ENCODE measurements around the gene MBD5. TPM values are rescaled to one million over a fixed set of nuclear protein-coding genes. Genes with fewer than 3 reads are reported as not detected.

MBD5 gene
- total RNA-seq, 1 experiment from 2014 or later = 33.7 TPM

- TF ChIP-seq ATF1 (CRISPR knock-in tag; IDR thresholded peaks at IDR 0.05) (no peak), USF1 (CRISPR knock-in tag; IDR thresholded peaks at IDR 0.05) (no peak)
Measured at GRCh38 chr2:148515120-148515519, 494.2 kb downstream of the MBD5 start (continued).

GRCh38 chr2:148515976-148516375, 495.1 kb downstream of the MBD5 start:
- H3K4me3 Mint-ChIP-seq = no peak overlapping the region
- H3K36me3 Mint-ChIP-seq = no peaks in the 10 kb centered on the region
- no peak for DNase-seq (ENCODE audit: low spot score)
- CTCF ChIA-PET = no interaction called here
- peaks cover 18% of the 10 kb centered on the region for H3K4me1 Mint-ChIP-seq
- H3K9me3 Mint-ChIP-seq = no peaks in the 10 kb centered on the region
- H3K27me3 Mint-ChIP-seq (ENCODE audit: low read depth) = no peaks in the 10 kb centered on the region
- no peak overlapping the region for H3K27ac Mint-ChIP-seq
- no peak for TF ChIP-seq CTCF (IDR thresholded peaks at IDR 0.05)
- TF ChIP-seq ATF2 (CRISPR knock-in tag; IDR thresholded peaks at IDR 0.05; ENCODE audit: borderline replicate concordance, low read depth) = no peak
- TF ChIP-seq NR3C1 (CRISPR knock-in tag; conservative IDR thresholded peaks at IDR 0.05; ENCODE audit: low read depth) = no peak
- TF ChIP-seq KAT7 (CRISPR knock-in tag; IDR thresholded peaks at IDR 0.05; ENCODE audit: borderline replicate concordance) = no peak
- no peak for TF ChIP-seq GRHL2 (CRISPR knock-in tag; IDR thresholded peaks at IDR 0.05; ENCODE audit: insufficient replicate concordance, severe bottlenecking)
- TF ChIP-seq JAZF1 (CRISPR knock-in tag; IDR thresholded peaks at IDR 0.05) = no peak
- TF ChIP-seq ZNF121 (CRISPR knock-in tag; IDR thresholded peaks at IDR 0.05) = no peak
- TF ChIP-seq SMAD3 (CRISPR knock-in tag; IDR thresholded peaks at IDR 0.05; ENCODE audit: borderline replicate concordance) = no peak
- no peak for TF ChIP-seq ZNF263 (CRISPR knock-in tag; IDR thresholded peaks at IDR 0.05; ENCODE audit: low read depth)
- TF ChIP-seq ZNF671 (CRISPR knock-in tag; IDR thresholded peaks at IDR 0.05) = no peak
- no peak for TF ChIP-seq ZNF219 (CRISPR knock-in tag; IDR thresholded peaks at IDR 0.05; ENCODE audit: borderline replicate concordance)
- POLR2A ChIA-PET = no interaction called here
- ATAC-seq = no peak

GRCh38 chr2:148517296-148517695, 496.4 kb downstream of the MBD5 start:
- Mint-ChIP-seq H3K27me3 (ENCODE audit: low read depth) (no peaks in the 10 kb centered on the region), H3K4me1 (peaks cover 18% of the 10 kb centered on the region), H3K36me3 (no peaks in the 10 kb centered on the region), H3K4me3 (no peak overlapping the region), H3K9me3 (no peaks in the 10 kb centered on the region), H3K27ac (no peak overlapping the region)
- CTCF ChIA-PET = interaction anchor here (1.4 kb wide), 1 partner anchor 9 kb away, joined by 9 read pairs; no protein-coding TSS in a partner anchor
- POLR2A ChIA-PET = no interaction called here
- TF ChIP-seq GRHL2 (CRISPR knock-in tag; IDR thresholded peaks at IDR 0.05; ENCODE audit: insufficient replicate concordance, severe bottlenecking) (no peak), ESRRA (CRISPR knock-in tag; IDR thresholded peaks at IDR 0.05; ENCODE audit: borderline replicate concordance) (no peak), CBFB (CRISPR knock-in tag; IDR thresholded peaks at IDR 0.05; ENCODE audit: low read depth) (no peak)
- DNase-seq (ENCODE audit: low spot score) (no peak), ATAC-seq (no peak)

GRCh38 chr2:148517822-148518221, 496.9 kb downstream of the MBD5 start:
- ATAC-seq (no peak), DNase-seq (ENCODE audit: low spot score) (no peak)
- ChIA-PET POLR2A (no interaction called here), CTCF (interaction anchor here (1.4 kb wide), 1 partner anchor 9 kb away, joined by 9 read pairs; no protein-coding TSS in a partner anchor)
- no peak overlapping the region for H3K27ac Mint-ChIP-seq
- H3K27me3 Mint-ChIP-seq (ENCODE audit: low read depth) = no peaks in the 10 kb centered on the region
- peaks cover 19% of the 10 kb centered on the region for H3K4me1 Mint-ChIP-seq
- no peak overlapping the region for H3K4me3 Mint-ChIP-seq
- H3K9me3 Mint-ChIP-seq = no peaks in the 10 kb centered on the region
- H3K36me3 Mint-ChIP-seq = no peaks in the 10 kb centered on the region
- TF ChIP-seq NR3C1 (CRISPR knock-in tag; conservative IDR thresholded peaks at IDR 0.05; ENCODE audit: low read depth) (no peak), ZSCAN18 (CRISPR knock-in tag; IDR thresholded peaks at IDR 0.05) (no peak), IRF2 (CRISPR knock-in tag; IDR thresholded peaks at IDR 0.05; ENCODE audit: borderline replicate concordance, low read depth) (no peak), NFATC4 (CRISPR knock-in tag; IDR thresholded peaks at IDR 0.05) (no peak), ATF6 (CRISPR knock-in tag; IDR thresholded peaks at IDR 0.05) (no peak), SOX15 (CRISPR knock-in tag; IDR thresholded peaks at IDR 0.05) (no peak), ZBTB43 (CRISPR knock-in tag; IDR thresholded peaks at IDR 0.05) (no peak), ZNF138 (CRISPR knock-in tag; conservative IDR thresholded peaks at IDR 0.05) (no peak), GTF2I (CRISPR knock-in tag; conservative IDR thresholded peaks at IDR 0.05) (no peak), CREM (CRISPR knock-in tag; IDR thresholded peaks at IDR 0.05) (no peak)
